ENCODE data around the gene ATXN10.
"Not testable (repeated sequence)": the region's sequence is repeated elsewhere in the genome, so short reads cannot be mapped to it uniquely, and the experiment has no call there.

ATXN10 gene

GRCh38 chr22:45793161-45793560 is 121.5 kb downstream of the ATXN10 start:
- DNase-seq: no peak

- DNase-seq: no peak
These were observed 122.3 kb downstream of the ATXN10 start for GRCh38 chr22:45793892-45794291.

GRCh38 chr22:45796009-45796408 is 124.4 kb downstream of the ATXN10 start:
- DNase-seq: not testable (repeated sequence)

- no peak for DNase-seq
These were observed 127.7 kb downstream of the ATXN10 start for GRCh38 chr22:45799291-45799690.

GRCh38 chr22:45802054-45802453 is 130.4 kb downstream of the ATXN10 start:
- no peak for DNase-seq

- DNase-seq: no peak
These were observed 132.8 kb downstream of the ATXN10 start for GRCh38 chr22:45804319-45804985.

GRCh38 chr22:45804986-45805325 is 133.3 kb downstream of the ATXN10 start:
- DNase-seq: no peak

- no peak for DNase-seq
These were observed 133.8 kb downstream of the ATXN10 start for GRCh38 chr22:45805413-45805812.

GRCh38 chr22:45807156-45807915 is 135.7 kb downstream of the ATXN10 start:
- no peak for DNase-seq

GRCh38 chr22:45812910-45813309 is 141.3 kb downstream of the ATXN10 start:
- no peak for DNase-seq

GRCh38 chr22:45814198-45814597 is 142.6 kb downstream of the ATXN10 start:
- DNase-seq: no peak

GRCh38 chr22:45816776-45817175 is 145.1 kb downstream of the ATXN10 start:
- no peak for DNase-seq

- DNase-seq: no peak
These were observed 146.2 kb downstream of the ATXN10 start for GRCh38 chr22:45817745-45818423.

GRCh38 chr22:45818424-45819085 is 146.9 kb downstream of the ATXN10 start:
- DNase-seq: no peak

- no peak for DNase-seq
These were observed 147.7 kb downstream of the ATXN10 start for GRCh38 chr22:45819305-45819704.

GRCh38 chr22:45823336-45823735 is 151.7 kb downstream of the ATXN10 start:
- DNase-seq: no peak

- no peak for DNase-seq
These were observed 154.9 kb downstream of the ATXN10 start for GRCh38 chr22:45826520-45826919.

GRCh38 chr22:45828841-45829240 is 157.2 kb downstream of the ATXN10 start:
- DNase-seq: no peak

GRCh38 chr22:45830531-45831245 is 159.1 kb downstream of the ATXN10 start:
- DNase-seq: no peak

- no peak for DNase-seq
These were observed 159.8 kb downstream of the ATXN10 start for GRCh38 chr22:45831394-45831793.

GRCh38 chr22:45832180-45832579 is 160.5 kb downstream of the ATXN10 start:
- DNase-seq: no peak

GRCh38 chr22:45832959-45833580 is 161.4 kb downstream of the ATXN10 start:
- no peak for DNase-seq
